GM23338 (cell line): ENCODE results near the gene SLC66A2. TPM values are rescaled to one million over a fixed set of nuclear protein-coding genes. Genes with fewer than 3 reads are reported as not detected.

Experiments used
- ATAC-seq: fragments of 200-7000 bp; cut with Tn5 transposase; 3 replicates; pipeline ENCODE4 v1.9.1; 2020
- DNase-seq: peaks from one replicate; pipeline ENCODE4 v3.0.0-alpha.2; 2015; ENCODE audit warnings: low spot score
- H2AFZ ChIP-seq: fragments of 200-600 bp; sonication (generic); 2 replicates; pipeline ENCODE4 v1.8.0; 2016; ENCODE audit warnings: antibody characterized with exemption, mild to moderate bottlenecking, moderate library complexity
- H3F3A ChIP-seq: fragments of 200-600 bp; sonication (generic); replicated peaks from 2 replicates; pipeline ENCODE4 v1.8.0; 2017; ENCODE audit warnings: antibody characterized with exemption, mixed run types, low read depth
- H3K27ac ChIP-seq: fragments of 200-600 bp; sonication (generic); 2 replicates; pipeline ENCODE4 v1.6.1; 2016; ENCODE audit warnings: low read depth
- H3K27me3 ChIP-seq: fragments of 200-600 bp; sonication (generic); 2 replicates; pipeline ENCODE4 v1.8.0; 2016; ENCODE audit warnings: mild to moderate bottlenecking, mixed run types, moderate library complexity; ENCODE audit not compliant: insufficient read depth
- H3K36me3 ChIP-seq: fragments of 200-600 bp; sonication (generic); 2 replicates; pipeline ENCODE4 v1.8.0; 2016; ENCODE audit warnings: mild to moderate bottlenecking; ENCODE audit not compliant: insufficient read depth
- H3K4me1 ChIP-seq: fragments of 200-600 bp; sonication (generic); 2 replicates; pipeline ENCODE4 v1.8.0; 2016; ENCODE audit warnings: mild to moderate bottlenecking, moderate library complexity; ENCODE audit not compliant: insufficient read depth
- H3K4me2 ChIP-seq: fragments of 200-600 bp; sonication (generic); 2 replicates; pipeline ENCODE4 v1.7.1; 2017; ENCODE audit warnings: mixed run types
- H3K4me3 ChIP-seq: fragments of 200-600 bp; sonication (generic); 2 replicates; pipeline ENCODE4 v1.6.1; 2016; ENCODE audit warnings: mixed run types
- H3K79me2 ChIP-seq: fragments of 200-600 bp; sonication (generic); replicated peaks from 2 replicates; pipeline ENCODE4 v1.8.0; 2017; ENCODE audit warnings: mild to moderate bottlenecking; ENCODE audit not compliant: insufficient read depth
- H3K9me2 ChIP-seq: fragments of 200-600 bp; sonication (generic); 2 replicates; pipeline ENCODE4 v1.8.0; 2017; ENCODE audit not compliant: insufficient read depth
- H4K20me1 ChIP-seq: fragments of 200-600 bp; sonication (generic); replicated peaks from 2 replicates; pipeline ENCODE4 v1.8.0; 2017; ENCODE audit warnings: mild to moderate bottlenecking; ENCODE audit not compliant: insufficient read depth
- H3K27ac Mint-ChIP-seq: 2 replicates; pipeline ENCODE4 v1.8.0; 2020; ENCODE audit warnings: inconsistent platforms, mild to moderate bottlenecking, moderate library complexity, mixed read lengths
- H3K27me3 Mint-ChIP-seq: 3 replicates; pipeline ENCODE4 v1.8.0; 2022; ENCODE audit warnings: low read depth, mild to moderate bottlenecking, moderate library complexity, mixed read lengths, inconsistent platforms; ENCODE audit not compliant: insufficient read depth, poor library complexity
- H3K36me3 Mint-ChIP-seq: 3 replicates; pipeline ENCODE4 v1.8.0; 2021; ENCODE audit warnings: low read depth, mild to moderate bottlenecking, inconsistent platforms, moderate library complexity, mixed read lengths
- H3K4me1 Mint-ChIP-seq: 3 replicates; pipeline ENCODE4 v1.8.0; 2020; ENCODE audit warnings: mild to moderate bottlenecking, inconsistent platforms, mixed read lengths
- H3K4me3 Mint-ChIP-seq: 3 replicates; pipeline ENCODE4 v1.8.0; 2021; ENCODE audit warnings: moderate library complexity, mild to moderate bottlenecking, inconsistent platforms, mixed read lengths
- H3K9me3 Mint-ChIP-seq: 3 replicates; pipeline ENCODE4 v1.8.0; 2020; ENCODE audit warnings: moderate library complexity, mild to moderate bottlenecking, inconsistent platforms, mixed read lengths
- CREB1 ChIP-seq: fragments of 250-450 bp; sonication (Bioruptor Pico); IDR thresholded peaks from 2 replicates; pipeline ENCODE4 v1.5.0; 2020; ENCODE audit warnings: low read depth, mild to moderate bottlenecking, moderate library complexity
- EZH2phosphoT487 ChIP-seq: fragments of 200-600 bp; sonication (generic); IDR thresholded peaks from one replicate; pipeline ENCODE4 v1.8.1; 2018; ENCODE audit warnings: antibody characterized with exemption; ENCODE audit not compliant: unreplicated experiment
- JUNB ChIP-seq: IDR thresholded peaks from one replicate; pipeline ENCODE4 v1.6.1; 2016; ENCODE audit warnings: antibody characterized with exemption; ENCODE audit not compliant: unreplicated experiment
- NANOG ChIP-seq: IDR thresholded peaks from 2 replicates; pipeline ENCODE4 v1.6.1; 2016; ENCODE audit warnings: antibody characterized with exemption, borderline replicate concordance
- POLR2AphosphoS5 ChIP-seq: IDR thresholded peaks from 2 replicates; pipeline ENCODE4 v1.6.1; 2016; ENCODE audit warnings: antibody characterized with exemption, low read depth
- STAT1 ChIP-seq: IDR thresholded peaks from one replicate; pipeline ENCODE4 v1.6.1; 2016; ENCODE audit warnings: antibody characterized with exemption; ENCODE audit not compliant: unreplicated experiment
- ZNF114 ChIP-seq: fragments of 250-450 bp; sonication (Bioruptor Pico); IDR thresholded peaks from 2 replicates; pipeline ENCODE4 v1.5.0; 2020; ENCODE audit warnings: mild to moderate bottlenecking, moderate library complexity
- ZNF331 ChIP-seq: fragments of 250-450 bp; sonication (Bioruptor Pico); IDR thresholded peaks from 2 replicates; pipeline ENCODE4 v1.5.0; 2020; ENCODE audit warnings: low read depth, mild to moderate bottlenecking, moderate library complexity
- polyA plus RNA-seq: library from polyadenylated mRNA; unstranded; fragments of >200 nt; fragmentation: Nextera tagmentation; extraction: Ambion mirVana; gene quantifications from 2 replicates; pipeline ENCODE4 v1.2.1, GENCODE V29; 2016
- total RNA-seq: library from RNA; depleted of rRNA; stranded (reverse); fragments of >200 nt; shearing (Covaris generic); gene quantifications from 2 replicates; pipeline ENCODE4 v1.2.3, GENCODE V29; 2014
- TF ChIP-seq, protein P1 (sequence below), 2 experiments: fragments of 200-600 bp in 1 of 2; sonication (generic) in 1 of 2; conservative IDR thresholded peaks; 2 replicates each; pipeline versions ENCODE4 v1.5.1 to v1.6.1; 2016 to 2017; ENCODE audit warnings: antibody characterized with exemption in 2 of 2, low read depth in 2 of 2, mild to moderate bottlenecking in 2 of 2, moderate library complexity in 1 of 2
- TF ChIP-seq, protein P2 (sequence below): IDR thresholded peaks from 2 replicates; pipeline ENCODE4 v1.6.1; 2016; ENCODE audit warnings: antibody characterized with exemption
- TF ChIP-seq, protein P3 (sequence below): fragments of 250-450 bp; sonication (Bioruptor Pico); IDR thresholded peaks from 2 replicates; pipeline ENCODE4 v1.5.0; 2020; ENCODE audit warnings: mild to moderate bottlenecking, moderate library complexity

SLC66A2 gene
- total and polyA plus RNA-seq, 2 experiments from 2014 or later, result 4.0 to 18.1 TPM

DNA sequence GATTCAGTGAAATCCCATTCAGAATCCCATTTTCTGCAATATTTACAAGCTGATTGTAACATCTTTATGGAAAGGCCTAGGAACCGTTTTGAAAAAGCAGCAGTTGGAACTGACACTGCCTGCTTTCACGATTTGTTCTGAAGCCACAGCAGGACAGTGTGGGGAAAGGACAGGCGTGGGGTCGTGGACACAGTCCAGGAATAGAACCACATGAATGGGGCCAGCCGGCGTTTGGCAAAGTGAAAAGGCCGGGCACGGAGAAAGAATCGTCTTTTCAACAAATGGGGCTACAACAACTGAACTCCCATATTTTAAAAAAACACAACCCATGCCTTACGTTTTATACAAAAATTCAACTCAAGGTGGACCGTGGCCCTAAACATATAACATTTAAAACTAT lies 69.8 kb downstream of the SLC66A2 start (continued):
- TF ChIP-seq, protein P1, sequence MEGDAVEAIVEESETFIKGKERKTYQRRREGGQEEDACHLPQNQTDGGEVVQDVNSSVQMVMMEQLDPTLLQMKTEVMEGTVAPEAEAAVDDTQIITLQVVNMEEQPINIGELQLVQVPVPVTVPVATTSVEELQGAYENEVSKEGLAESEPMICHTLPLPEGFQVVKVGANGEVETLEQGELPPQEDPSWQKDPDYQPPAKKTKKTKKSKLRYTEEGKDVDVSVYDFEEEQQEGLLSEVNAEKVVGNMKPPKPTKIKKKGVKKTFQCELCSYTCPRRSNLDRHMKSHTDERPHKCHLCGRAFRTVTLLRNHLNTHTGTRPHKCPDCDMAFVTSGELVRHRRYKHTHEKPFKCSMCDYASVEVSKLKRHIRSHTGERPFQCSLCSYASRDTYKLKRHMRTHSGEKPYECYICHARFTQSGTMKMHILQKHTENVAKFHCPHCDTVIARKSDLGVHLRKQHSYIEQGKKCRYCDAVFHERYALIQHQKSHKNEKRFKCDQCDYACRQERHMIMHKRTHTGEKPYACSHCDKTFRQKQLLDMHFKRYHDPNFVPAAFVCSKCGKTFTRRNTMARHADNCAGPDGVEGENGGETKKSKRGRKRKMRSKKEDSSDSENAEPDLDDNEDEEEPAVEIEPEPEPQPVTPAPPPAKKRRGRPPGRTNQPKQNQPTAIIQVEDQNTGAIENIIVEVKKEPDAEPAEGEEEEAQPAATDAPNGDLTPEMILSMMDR (conservative IDR thresholded peaks at IDR 0.05; ENCODE audit: low read depth in 2 of 2), result no peak
- TF ChIP-seq EZH2phosphoT487 (no peak), ZNF331 (CRISPR knock-in tag) (no peak), POLR2AphosphoS5 (no peak), NANOG (no peak), JUNB (no peak), STAT1 (no peak)

DNA sequence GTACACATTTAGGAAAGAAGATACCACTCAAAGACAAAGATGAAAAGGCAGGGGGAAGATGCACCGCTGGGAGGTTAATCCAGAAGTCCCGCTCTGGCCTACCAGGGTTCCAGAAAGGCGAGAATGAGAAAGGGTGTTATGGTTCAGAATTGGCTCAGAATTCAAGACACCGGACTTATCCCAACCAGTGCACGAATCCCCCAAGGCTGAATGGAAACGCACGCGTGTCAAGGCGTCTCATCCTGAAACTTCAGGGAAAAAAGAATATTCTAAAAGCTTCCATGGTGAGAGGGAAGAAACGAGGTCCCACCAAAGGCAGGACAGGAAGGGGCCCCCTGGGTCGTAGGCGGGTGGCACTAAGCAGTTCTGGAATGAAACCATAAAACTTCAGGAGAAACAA lies 71.9 kb downstream of the SLC66A2 start:
- Histone ChIP-seq H2AFZ (no peak overlapping the region), H3K79me2 (no peaks in the 10 kb centered on the region), H3K36me3 (no peaks in the 10 kb centered on the region), H3F3A (no peaks in the 10 kb centered on the region), H3K27me3 (no peaks in the 10 kb centered on the region), H3K27ac (no peak overlapping the region), H3K9me2 (no peaks in the 10 kb centered on the region), H3K4me3 (no peak overlapping the region), H4K20me1 (no peaks in the 10 kb centered on the region), H3K4me1 (no peaks in the 10 kb centered on the region), H3K4me2 (no peak overlapping the region)
- Mint-ChIP-seq H3K36me3 (no peaks in the 10 kb centered on the region), H3K27me3 (peaks cover 5% of the 10 kb centered on the region), H3K4me1 (no peaks in the 10 kb centered on the region), H3K9me3 (peaks cover 3% of the 10 kb centered on the region; the same call in 1 of the 3 replicates), H3K27ac (no peak overlapping the region), H3K4me3 (no peak overlapping the region)
- DNase-seq (no peak), ATAC-seq (no peak)
- TF ChIP-seq EZH2phosphoT487 (no peak), NANOG (no peak), CREB1 (no peak), STAT1 (no peak), POLR2AphosphoS5 (no peak), ZNF114 (CRISPR knock-in tag) (no peak), ZNF331 (CRISPR knock-in tag) (no peak)
- TF ChIP-seq, protein P2, sequence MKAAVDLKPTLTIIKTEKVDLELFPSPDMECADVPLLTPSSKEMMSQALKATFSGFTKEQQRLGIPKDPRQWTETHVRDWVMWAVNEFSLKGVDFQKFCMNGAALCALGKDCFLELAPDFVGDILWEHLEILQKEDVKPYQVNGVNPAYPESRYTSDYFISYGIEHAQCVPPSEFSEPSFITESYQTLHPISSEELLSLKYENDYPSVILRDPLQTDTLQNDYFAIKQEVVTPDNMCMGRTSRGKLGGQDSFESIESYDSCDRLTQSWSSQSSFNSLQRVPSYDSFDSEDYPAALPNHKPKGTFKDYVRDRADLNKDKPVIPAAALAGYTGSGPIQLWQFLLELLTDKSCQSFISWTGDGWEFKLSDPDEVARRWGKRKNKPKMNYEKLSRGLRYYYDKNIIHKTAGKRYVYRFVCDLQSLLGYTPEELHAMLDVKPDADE, result no peak
- TF ChIP-seq, protein P3, sequence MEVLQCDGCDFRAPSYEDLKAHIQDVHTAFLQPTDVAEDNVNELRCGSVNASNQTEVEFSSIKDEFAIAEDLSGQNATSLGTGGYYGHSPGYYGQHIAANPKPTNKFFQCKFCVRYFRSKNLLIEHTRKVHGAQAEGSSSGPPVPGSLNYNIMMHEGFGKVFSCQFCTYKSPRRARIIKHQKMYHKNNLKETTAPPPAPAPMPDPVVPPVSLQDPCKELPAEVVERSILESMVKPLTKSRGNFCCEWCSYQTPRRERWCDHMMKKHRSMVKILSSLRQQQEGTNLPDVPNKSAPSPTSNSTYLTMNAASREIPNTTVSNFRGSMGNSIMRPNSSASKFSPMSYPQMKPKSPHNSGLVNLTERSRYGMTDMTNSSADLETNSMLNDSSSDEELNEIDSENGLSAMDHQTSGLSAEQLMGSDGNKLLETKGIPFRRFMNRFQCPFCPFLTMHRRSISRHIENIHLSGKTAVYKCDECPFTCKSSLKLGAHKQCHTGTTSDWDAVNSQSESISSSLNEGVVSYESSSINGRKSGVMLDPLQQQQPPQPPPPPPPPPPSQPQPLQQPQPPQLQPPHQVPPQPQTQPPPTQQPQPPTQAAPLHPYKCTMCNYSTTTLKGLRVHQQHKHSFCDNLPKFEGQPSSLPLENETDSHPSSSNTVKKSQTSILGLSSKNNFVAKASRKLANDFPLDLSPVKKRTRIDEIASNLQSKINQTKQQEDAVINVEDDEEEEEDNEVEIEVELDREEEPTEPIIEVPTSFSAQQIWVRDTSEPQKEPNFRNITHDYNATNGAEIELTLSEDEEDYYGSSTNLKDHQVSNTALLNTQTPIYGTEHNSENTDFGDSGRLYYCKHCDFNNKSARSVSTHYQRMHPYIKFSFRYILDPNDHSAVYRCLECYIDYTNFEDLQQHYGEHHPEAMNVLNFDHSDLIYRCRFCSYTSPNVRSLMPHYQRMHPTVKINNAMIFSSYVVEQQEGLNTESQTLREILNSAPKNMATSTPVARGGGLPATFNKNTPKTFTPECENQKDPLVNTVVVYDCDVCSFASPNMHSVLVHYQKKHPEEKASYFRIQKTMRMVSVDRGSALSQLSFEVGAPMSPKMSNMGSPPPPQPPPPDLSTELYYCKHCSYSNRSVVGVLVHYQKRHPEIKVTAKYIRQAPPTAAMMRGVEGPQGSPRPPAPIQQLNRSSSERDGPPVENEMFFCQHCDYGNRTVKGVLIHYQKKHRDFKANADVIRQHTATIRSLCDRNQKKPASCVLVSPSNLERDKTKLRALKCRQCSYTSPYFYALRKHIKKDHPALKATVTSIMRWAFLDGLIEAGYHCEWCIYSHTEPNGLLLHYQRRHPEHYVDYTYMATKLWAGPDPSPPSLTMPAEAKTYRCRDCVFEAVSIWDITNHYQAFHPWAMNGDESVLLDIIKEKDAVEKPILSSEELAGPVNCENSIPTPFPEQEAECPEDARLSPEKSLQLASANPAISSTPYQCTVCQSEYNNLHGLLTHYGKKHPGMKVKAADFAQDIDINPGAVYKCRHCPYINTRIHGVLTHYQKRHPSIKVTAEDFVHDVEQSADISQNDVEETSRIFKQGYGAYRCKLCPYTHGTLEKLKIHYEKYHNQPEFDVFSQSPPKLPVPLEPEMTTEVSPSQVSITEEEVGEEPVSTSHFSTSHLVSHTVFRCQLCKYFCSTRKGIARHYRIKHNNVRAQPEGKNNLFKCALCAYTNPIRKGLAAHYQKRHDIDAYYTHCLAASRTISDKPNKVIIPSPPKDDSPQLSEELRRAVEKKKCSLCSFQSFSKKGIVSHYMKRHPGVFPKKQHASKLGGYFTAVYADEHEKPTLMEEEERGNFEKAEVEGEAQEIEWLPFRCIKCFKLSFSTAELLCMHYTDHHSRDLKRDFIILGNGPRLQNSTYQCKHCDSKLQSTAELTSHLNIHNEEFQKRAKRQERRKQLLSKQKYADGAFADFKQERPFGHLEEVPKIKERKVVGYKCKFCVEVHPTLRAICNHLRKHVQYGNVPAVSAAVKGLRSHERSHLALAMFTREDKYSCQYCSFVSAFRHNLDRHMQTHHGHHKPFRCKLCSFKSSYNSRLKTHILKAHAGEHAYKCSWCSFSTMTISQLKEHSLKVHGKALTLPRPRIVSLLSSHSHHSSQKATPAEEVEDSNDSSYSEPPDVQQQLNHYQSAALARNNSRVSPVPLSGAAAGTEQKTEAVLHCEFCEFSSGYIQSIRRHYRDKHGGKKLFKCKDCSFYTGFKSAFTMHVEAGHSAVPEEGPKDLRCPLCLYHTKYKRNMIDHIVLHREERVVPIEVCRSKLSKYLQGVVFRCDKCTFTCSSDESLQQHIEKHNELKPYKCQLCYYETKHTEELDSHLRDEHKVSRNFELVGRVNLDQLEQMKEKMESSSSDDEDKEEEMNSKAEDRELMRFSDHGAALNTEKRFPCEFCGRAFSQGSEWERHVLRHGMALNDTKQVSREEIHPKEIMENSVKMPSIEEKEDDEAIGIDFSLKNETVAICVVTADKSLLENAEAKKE, result no peak
